Mucosa of gallbladder (tissue), 1 donor: Measurements from ENCODE around the gene EXD3. TPM values are rescaled to one million over a fixed set of nuclear protein-coding genes. Genes with fewer than 3 reads are reported as not detected.
A peak's percentile ranks its signal among the peaks of the same experiment; 100 is the strongest.

Experiments used
- DNase-seq: peaks from one replicate; pipeline ENCODE4 v3.0.0-alpha.2; 2020; ENCODE audit warnings: low spot score
- total RNA-seq: library from RNA; stranded (reverse); gene quantifications from one replicate; pipeline ENCODE4 v1.2.1, GENCODE V29; 2021
- donor health status: DM: no; HTN: no; CAD: no.

Gene EXD3
- total RNA-seq, 1 donor from 2014 or later = 47.6 TPM

- DNase-seq = no peak
Observed at GRCh38 chr9:137317718-137318511, 105.0 kb downstream of the EXD3 start.

- no peak for DNase-seq
Observed at GRCh38 chr9:137317021-137317717, 105.8 kb downstream of the EXD3 start.

- no peak for DNase-seq
Observed at GRCh38 chr9:137316012-137316981, 106.7 kb downstream of the EXD3 start.

- no peak for DNase-seq
Observed at GRCh38 chr9:137315581-137316011, 107.4 kb downstream of the EXD3 start.

- DNase-seq = peak; percentile 10
Observed at GRCh38 chr9:137314561-137315560, 108.1 kb downstream of the EXD3 start.

GRCh38 chr9:137313956-137314560 lies 108.9 kb downstream of the EXD3 start:
- DNase-seq = no peak

GRCh38 chr9:137313326-137313936 lies 109.5 kb downstream of the EXD3 start:
- no peak for DNase-seq

GRCh38 chr9:137312852-137313325 lies 110.1 kb downstream of the EXD3 start:
- DNase-seq = no peak

- DNase-seq = no peak
Observed at GRCh38 chr9:137311986-137312851, 110.7 kb downstream of the EXD3 start.

GRCh38 chr9:137311171-137311985 lies 111.6 kb downstream of the EXD3 start:
- no peak for DNase-seq

- no peak for DNase-seq
Observed at GRCh38 chr9:137310189-137311052, 112.5 kb downstream of the EXD3 start.

GRCh38 chr9:137309368-137310188 lies 113.4 kb downstream of the EXD3 start:
- DNase-seq = no peak

GRCh38 chr9:137308057-137308619 lies 114.8 kb downstream of the EXD3 start:
- no peak for DNase-seq

- DNase-seq = no peak
Observed at GRCh38 chr9:137307255-137308056, 115.5 kb downstream of the EXD3 start.

GRCh38 chr9:137306850-137307254 lies 116.1 kb downstream of the EXD3 start:
- no peak for DNase-seq
